Measurements from ENCODE around the gene SCN9A. TPM values are rescaled to one million over a fixed set of nuclear protein-coding genes. Genes with fewer than 3 reads are reported as not detected.

SCN9A gene
- total RNA-seq, 2 experiments from 2014 or later = 0.14 to 0.17 TPM

DNA sequence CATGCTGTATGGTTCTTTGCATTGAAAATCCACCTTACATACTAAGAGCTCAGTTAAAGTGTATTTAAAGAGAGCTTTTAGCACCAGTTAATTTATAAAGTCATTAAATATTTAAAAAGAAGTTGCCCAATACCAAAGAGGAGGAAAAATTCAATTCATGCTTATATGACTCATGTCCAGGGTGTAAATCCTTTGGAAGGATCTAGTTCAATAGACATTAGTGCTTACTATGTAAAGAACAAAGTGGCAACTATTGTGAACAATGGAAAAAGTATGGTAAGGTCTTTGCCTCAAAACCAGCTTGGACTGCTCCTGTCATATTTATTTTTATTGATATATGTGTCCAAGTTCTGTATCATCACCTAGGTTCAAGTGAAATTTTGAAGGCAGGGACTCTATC lies 90.5 kb downstream of the SCN9A start:
- intact Hi-C loops (cut with DNase I, micrococcal nuclease) = loop anchor here in 1 of 2 experiments (10.0 kb wide), 1 partner anchor 590 kb away; no protein-coding TSS in a partner anchor
- DNase-seq (no peak), ATAC-seq (ENCODE audit: poor library complexity) (no peak)
- Histone ChIP-seq H3K36me3 (ENCODE audit: insufficient read depth, low read length) (no peaks in the 10 kb centered on the region), H3K27ac (ENCODE audit: low read depth in 1 of 2, low read length in 2 of 2) (no peak overlapping the region), H3K9me3 (ENCODE audit: control insufficient read depth in 1 of 2, insufficient read depth in 1 of 2, low read length in 2 of 2) (no peaks in the 10 kb centered on the region), H3K27me3 (ENCODE audit: control insufficient read depth in 1 of 2, insufficient read depth in 2 of 2, low read length in 2 of 2) (no peaks in the 10 kb centered on the region), H3K4me1 (ENCODE audit: insufficient read depth, low read length) (no peaks in the 10 kb centered on the region), H3K4me3 (ENCODE audit: low read length) (no peak overlapping the region)
- Mint-ChIP-seq H3K9me3 (no peaks in the 10 kb centered on the region), H3K4me1 (ENCODE audit: low read depth) (no peaks in the 10 kb centered on the region), H3K27me3 (no peaks in the 10 kb centered on the region), H3K36me3 (ENCODE audit: low read depth) (no peaks in the 10 kb centered on the region), H3K4me3 (no peak overlapping the region), H3K27ac (no peak overlapping the region)
- ChIA-PET POLR2A (no interaction called here), CTCF (no interaction called here)
- TF ChIP-seq, protein P1, sequence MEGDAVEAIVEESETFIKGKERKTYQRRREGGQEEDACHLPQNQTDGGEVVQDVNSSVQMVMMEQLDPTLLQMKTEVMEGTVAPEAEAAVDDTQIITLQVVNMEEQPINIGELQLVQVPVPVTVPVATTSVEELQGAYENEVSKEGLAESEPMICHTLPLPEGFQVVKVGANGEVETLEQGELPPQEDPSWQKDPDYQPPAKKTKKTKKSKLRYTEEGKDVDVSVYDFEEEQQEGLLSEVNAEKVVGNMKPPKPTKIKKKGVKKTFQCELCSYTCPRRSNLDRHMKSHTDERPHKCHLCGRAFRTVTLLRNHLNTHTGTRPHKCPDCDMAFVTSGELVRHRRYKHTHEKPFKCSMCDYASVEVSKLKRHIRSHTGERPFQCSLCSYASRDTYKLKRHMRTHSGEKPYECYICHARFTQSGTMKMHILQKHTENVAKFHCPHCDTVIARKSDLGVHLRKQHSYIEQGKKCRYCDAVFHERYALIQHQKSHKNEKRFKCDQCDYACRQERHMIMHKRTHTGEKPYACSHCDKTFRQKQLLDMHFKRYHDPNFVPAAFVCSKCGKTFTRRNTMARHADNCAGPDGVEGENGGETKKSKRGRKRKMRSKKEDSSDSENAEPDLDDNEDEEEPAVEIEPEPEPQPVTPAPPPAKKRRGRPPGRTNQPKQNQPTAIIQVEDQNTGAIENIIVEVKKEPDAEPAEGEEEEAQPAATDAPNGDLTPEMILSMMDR (IDR thresholded peaks at IDR 0.05) = no peak

DNA sequence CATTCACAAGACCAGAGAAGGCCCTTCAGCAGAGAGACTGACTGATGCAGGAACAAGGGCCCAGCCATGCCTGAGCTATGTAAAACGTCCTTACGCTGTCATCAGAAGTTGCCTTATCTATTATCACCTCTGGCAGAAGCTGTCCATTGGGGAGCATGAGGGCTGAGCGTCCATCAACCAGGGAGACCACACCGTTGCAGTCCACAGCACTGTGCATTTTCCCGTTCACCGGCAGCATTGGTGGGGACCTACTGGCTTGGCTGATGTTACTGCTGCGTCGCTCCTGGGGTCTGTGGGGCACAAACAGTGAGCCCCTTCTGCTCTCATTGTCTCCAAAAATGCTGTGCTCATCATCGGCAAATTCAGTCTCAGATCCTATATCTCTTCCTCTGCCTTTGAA lies 91.4 kb downstream of the SCN9A start:
- Histone ChIP-seq H3K4me3 (ENCODE audit: low read length) (no peak overlapping the region), H3K9me3 (ENCODE audit: control insufficient read depth in 1 of 2, insufficient read depth in 1 of 2, low read length in 2 of 2) (no peaks in the 10 kb centered on the region), H3K36me3 (ENCODE audit: insufficient read depth, low read length) (no peaks in the 10 kb centered on the region), H3K4me1 (ENCODE audit: insufficient read depth, low read length) (no peaks in the 10 kb centered on the region), H3K27me3 (ENCODE audit: control insufficient read depth in 1 of 2, insufficient read depth in 2 of 2, low read length in 2 of 2) (no peaks in the 10 kb centered on the region), H3K27ac (ENCODE audit: low read depth in 1 of 2, low read length in 2 of 2) (no peak overlapping the region)
- intact Hi-C loops (cut with DNase I, micrococcal nuclease) = loop anchor here in 1 of 2 experiments (10.0 kb wide), 1 partner anchor 590 kb away; no protein-coding TSS in a partner anchor
- H3K4me1 Mint-ChIP-seq (ENCODE audit: low read depth) = no peaks in the 10 kb centered on the region
- TF ChIP-seq, protein P1 (IDR thresholded peaks at IDR 0.05) = no peak
- no peak overlapping the region for H3K4me3 Mint-ChIP-seq
- no peak overlapping the region for H3K27ac Mint-ChIP-seq
- DNase-seq = no peak
- no peaks in the 10 kb centered on the region for H3K9me3 Mint-ChIP-seq
- CTCF ChIA-PET = no interaction called here
- POLR2A ChIA-PET = no interaction called here
- H3K27me3 Mint-ChIP-seq = no peaks in the 10 kb centered on the region
- H3K36me3 Mint-ChIP-seq (ENCODE audit: low read depth) = no peaks in the 10 kb centered on the region
- ATAC-seq (ENCODE audit: poor library complexity) = no peak

DNA sequence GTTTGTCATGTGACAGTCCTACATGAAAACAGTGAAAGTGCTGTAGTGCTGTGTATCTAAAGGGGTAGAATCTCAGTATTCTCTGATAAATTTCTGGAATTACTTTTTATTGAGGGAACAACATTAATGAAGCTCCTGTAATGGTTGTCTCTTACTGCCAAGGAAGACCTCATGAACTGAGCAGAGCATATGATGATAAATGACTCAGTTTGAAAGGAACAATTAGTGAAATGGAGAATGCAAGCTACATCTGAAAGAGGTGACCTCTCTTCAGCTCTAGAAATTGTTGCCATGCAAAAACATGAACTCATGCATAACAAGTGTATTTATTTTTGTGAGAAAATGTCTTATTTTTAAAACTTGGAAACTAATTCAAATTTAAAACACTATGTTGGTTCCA lies 93.6 kb downstream of the SCN9A start:
- Histone ChIP-seq H3K27me3 (ENCODE audit: control insufficient read depth in 1 of 2, insufficient read depth in 2 of 2, low read length in 2 of 2) (no peaks in the 10 kb centered on the region), H3K36me3 (ENCODE audit: insufficient read depth, low read length) (no peaks in the 10 kb centered on the region), H3K9me3 (ENCODE audit: control insufficient read depth in 1 of 2, insufficient read depth in 1 of 2, low read length in 2 of 2) (no peaks in the 10 kb centered on the region), H3K4me3 (ENCODE audit: low read length) (no peak overlapping the region), H3K27ac (ENCODE audit: low read depth in 1 of 2, low read length in 2 of 2) (no peak overlapping the region), H3K4me1 (ENCODE audit: insufficient read depth, low read length) (no peaks in the 10 kb centered on the region)
- CTCF ChIA-PET = no interaction called here
- no peak overlapping the region for H3K4me3 Mint-ChIP-seq
- intact Hi-C loops (cut with DNase I, micrococcal nuclease) = loop anchor here in 1 of 2 experiments (10.0 kb wide), 1 partner anchor 593 kb away; no protein-coding TSS in a partner anchor
- no peak overlapping the region for H3K27ac Mint-ChIP-seq
- no peak for ATAC-seq (ENCODE audit: poor library complexity)
- H3K4me1 Mint-ChIP-seq (ENCODE audit: low read depth) = no peaks in the 10 kb centered on the region
- no peaks in the 10 kb centered on the region for H3K27me3 Mint-ChIP-seq
- H3K36me3 Mint-ChIP-seq (ENCODE audit: low read depth) = no peaks in the 10 kb centered on the region
- H3K9me3 Mint-ChIP-seq = no peaks in the 10 kb centered on the region
- TF ChIP-seq, protein P1 (IDR thresholded peaks at IDR 0.05) = no peak
- POLR2A ChIA-PET = no interaction called here
- DNase-seq = no peak

All from CD4-positive, alpha-beta T cell (primary cell).